ENCODE measurements around the gene MINDY3. TPM values are rescaled to one million over a fixed set of nuclear protein-coding genes. Genes with fewer than 3 reads are reported as not detected.

Gene MINDY3
- total RNA-seq, 1 experiment from 2014 or later: 18.7 TPM

DNA sequence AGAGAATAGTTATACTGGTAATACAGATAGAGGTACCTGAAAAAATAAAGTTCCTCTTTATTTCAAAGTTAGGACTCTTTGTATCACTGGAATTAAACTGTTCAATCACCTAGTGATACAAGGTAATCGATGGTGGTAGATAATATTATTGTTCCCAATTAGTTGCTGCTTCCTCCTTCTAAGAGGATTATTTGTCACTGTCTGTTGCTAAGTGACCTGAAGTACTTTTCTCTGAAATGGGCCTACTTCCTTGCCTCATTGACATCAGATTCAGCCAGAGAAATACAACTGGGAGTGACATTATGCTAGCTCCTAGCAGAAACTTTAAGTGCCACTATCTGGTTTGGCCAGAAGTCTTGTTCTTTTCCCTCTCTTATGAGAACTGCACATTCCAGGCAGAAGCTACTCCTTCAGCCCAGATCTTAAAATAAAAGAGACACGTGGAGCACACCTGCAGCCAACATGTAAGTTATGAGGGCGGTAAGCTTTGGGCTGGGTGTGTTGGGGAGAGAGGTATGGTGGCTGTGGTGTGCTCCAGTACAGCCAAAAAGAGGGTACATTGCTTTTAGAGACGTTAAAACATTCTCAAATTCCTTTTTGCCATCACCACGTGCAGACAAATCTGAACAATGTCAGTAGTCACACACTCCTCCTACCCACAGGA is 54.8 kb downstream of the MINDY3 start:
- DNase-seq (ENCODE audit: low spot score): no peak

DNA sequence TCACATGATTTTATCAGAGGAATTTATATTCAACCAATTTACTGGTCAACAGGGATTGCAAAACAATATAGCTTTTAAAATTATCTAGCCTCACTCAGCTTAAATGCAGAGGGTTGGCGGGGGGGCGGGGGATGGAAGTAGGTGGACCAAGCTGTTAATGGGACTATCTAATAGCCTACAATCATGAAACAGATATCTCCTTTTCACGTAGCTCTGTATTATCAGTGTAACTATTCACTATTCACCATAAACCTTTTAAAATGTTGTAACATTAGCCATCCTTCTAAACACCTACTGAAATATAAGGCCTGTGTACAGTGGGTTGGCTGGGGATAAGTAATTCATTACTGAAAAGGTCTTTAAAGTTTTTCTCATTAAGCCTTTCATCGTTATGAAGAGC is 56.2 kb downstream of the MINDY3 start:
- no peak for DNase-seq (ENCODE audit: low spot score)

DNA sequence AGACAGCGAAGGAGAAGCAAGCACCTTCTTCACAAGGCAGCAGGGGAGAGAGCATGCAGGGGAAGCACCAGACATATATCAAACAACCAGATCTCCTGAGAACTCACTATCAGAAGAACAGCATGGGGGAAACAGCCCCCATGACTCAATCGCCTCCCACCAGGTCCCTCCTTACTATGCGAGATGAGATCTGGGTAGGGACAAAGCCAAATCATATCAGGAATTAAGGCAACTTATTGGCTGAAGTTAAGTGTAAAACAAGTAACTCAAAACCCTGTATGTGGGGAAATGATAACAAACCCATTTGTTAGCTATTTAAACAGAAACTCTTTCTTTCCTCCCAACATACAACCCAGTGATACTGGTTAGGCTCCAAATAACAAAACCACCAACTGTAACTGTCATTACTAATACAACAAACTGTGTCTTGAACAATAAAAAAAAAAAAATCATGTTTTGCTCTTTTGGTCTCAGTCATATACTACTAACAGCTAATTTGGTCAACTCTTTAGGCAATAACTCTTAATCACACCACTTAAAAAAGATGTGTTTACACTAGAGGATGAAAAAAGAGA is 57.8 kb downstream of the MINDY3 start:
- peak; percentile 12 for DNase-seq (ENCODE audit: low spot score)

DNA sequence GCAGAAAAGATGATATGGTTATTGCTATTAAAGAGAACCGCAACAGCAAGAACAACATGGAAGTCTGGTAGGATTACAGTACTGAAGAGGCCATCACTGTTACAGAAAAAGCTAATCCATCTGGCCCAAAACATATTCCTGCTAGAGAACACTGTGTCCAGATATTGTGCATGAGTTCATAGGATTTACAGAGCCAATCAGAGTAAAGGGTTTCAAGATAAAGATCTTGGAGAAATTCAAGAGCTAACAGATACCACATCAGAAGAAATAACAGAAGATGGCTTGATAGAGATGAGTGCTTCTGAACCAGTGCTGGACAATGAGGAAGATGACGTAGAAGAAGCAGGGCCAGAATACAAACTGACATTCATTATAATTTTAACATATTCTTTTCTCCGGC is 58.7 kb downstream of the MINDY3 start:
- DNase-seq (ENCODE audit: low spot score): no peak

DNA sequence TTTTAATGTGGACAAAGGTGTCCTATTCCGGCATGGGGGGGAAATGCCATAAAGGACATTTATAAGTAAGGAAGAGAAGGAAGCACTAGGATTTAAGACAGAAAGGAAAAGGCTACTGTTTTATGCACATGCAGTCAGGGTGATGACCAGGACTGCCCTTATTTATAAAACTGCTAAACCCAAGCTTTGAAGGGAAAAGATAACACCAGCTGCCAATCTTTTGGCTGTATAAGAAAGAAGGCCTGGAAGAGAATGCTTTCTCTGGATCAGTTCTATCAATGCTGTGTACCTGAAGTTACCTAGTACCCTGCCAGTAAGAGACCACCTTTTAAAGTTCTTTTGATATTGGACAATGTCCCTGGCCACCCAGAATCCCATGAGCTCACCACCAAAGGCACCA is 59.2 kb downstream of the MINDY3 start:
- no peak for DNase-seq (ENCODE audit: low spot score)

DNA sequence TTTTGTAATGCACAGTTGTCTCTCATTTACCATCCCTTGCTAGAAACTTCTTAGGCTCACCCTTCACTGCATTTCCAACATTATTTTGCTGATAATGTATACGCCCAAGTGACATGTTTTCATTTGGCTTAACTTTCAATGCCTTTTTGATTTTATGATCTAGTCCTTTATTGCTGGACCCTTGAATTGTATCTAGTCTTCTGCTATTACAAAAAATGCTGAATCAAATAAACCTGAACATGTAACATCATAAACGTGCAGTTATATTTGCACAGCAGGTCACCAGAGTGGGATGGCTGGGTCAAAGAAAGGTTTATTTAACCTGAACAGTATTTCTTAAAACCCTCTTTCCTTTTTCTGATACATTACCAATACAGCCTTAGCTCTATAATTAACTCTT is 63.0 kb downstream of the MINDY3 start:
- no peak for DNase-seq (ENCODE audit: low spot score)

DNA sequence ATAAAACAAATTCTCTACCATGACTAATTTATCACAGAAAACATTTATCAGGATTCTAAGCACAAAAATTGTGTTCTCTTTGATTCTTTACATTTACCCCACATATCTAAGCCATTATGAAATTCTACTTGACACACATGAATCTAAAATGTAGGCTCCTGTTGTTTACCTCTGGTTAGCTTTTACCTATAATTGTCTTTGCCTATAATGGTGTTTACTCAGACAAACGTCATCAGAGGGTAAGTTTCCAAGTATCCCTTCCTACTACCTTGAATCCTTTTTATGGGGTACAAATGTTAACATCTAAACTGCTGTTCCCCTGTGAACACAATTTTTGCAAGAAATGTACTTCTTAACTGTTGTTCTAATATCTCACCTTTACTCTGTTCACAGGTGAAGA is 63.5 kb downstream of the MINDY3 start:
- no peak for DNase-seq (ENCODE audit: low spot score)

DNA sequence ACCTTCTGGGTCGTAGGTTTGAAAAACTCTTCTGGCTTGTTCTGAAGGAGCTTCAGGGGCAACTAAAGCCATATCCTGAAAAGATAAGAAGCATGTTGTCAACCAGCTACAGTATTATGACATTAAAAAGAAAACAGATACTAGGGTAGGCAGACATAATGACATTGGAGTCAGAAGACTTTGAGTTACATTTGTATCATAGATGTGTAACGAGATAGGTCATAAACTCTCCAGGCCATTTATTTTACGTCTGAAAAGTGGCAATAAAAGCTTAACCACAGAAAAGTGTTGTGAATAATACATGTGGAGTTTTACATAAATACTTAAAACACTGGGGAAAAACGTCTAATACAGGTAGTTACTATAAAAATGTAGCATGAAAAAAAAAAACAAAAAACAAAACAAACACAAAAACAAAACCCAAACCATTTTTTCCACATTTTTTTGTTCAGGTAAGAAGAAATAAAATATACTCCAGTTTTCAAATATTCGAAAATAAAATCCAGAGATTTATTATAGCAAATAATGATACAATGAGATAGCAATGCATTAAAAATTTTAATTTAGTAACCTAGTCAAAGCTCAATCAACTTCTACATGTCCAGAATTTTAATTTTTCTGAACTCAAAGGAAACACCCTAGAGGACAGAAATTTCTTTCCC is 64.1 kb downstream of the MINDY3 start:
- DNase-seq (ENCODE audit: low spot score): no peak

DNA sequence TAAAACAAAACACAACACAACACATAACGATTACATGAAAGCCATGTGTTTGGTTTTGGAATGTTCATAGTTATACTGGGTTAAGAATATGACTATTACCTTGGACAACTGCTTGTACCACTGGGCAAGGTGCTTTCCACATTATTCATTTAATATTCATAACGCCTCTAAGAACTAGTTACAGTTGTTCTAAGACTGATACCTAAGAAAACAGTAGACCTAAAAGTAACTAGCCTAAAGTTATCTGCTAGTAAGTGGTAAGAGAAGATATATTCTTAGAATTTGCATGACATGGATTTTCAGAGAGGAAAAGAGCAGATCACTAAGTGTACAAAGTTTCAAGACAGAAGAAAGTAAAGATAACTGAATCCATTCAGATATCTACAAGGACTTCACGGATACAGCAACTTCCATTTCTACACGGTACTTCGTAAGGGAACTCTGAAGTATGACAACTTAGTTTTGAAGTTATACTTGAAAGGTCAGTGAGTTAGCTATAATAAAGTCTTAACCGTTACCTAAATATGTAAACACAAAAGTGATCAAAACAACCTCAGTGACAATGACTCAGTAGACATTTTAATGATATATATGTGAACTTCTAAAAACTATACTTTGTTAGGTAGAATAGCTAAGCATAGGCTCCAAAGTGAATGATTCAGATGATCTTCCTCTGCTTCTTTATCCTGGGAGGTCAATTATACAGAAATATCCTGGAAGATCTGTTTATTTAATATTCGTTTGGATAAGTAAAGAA is 65.1 kb downstream of the MINDY3 start:
- no peak for DNase-seq (ENCODE audit: low spot score)

DNA sequence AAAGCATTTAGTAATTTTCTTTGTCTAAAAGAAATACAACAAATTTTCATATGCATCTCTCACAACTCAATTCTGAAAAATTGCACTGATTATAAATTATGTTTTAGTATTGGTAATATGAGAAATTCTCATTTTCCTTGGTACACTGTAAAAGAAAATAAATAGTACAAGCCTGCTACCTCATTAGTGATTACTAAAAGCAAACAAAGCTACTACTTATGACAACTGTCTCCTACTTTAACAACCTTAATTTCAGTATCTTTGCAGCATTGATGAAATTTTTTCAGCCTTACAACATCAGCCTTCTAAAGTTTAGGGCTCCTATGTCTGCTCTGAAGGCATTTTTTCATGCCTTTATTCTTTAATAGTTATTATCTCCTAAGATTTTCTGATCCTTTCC is 65.7 kb downstream of the MINDY3 start:
- no peak for DNase-seq (ENCODE audit: low spot score)

DNA sequence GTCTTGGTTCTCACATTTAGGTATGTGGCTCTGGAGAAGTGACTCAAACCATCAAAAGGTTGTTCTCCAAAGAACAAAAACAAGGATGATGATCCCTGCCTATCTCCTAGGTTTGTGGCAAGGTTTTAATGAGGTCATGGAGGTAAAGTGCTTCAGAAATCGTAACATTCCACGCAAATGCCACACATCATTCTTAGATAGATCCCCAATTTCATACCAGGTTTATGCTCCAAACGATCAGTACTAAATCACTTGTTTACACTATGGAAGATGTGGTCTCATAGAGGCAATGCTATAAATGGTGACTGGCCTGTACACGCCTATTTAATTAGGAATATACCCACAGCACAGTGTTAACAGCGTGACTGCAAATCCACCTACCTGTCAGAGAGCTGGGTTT is 66.6 kb downstream of the MINDY3 start:
- DNase-seq (ENCODE audit: low spot score): no peak

DNA sequence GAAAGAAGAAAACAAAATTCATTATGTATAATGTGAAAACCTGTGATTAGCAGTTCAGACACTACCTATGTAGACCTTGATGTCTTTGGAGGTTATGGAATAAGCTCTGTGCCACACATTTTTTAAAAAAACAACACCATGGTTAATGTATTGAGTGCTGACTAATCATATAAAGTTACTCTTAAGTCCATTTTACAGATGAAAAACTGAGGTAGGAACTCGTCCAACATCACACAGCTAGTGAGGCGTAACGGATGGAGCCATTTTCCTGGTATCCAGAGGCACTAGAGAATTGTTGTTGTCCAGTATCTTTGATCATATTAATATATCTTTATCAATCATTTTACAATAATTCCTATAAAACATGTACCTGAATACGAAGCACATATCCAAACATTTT is 67.5 kb downstream of the MINDY3 start:
- DNase-seq (ENCODE audit: low spot score): no peak

DNA sequence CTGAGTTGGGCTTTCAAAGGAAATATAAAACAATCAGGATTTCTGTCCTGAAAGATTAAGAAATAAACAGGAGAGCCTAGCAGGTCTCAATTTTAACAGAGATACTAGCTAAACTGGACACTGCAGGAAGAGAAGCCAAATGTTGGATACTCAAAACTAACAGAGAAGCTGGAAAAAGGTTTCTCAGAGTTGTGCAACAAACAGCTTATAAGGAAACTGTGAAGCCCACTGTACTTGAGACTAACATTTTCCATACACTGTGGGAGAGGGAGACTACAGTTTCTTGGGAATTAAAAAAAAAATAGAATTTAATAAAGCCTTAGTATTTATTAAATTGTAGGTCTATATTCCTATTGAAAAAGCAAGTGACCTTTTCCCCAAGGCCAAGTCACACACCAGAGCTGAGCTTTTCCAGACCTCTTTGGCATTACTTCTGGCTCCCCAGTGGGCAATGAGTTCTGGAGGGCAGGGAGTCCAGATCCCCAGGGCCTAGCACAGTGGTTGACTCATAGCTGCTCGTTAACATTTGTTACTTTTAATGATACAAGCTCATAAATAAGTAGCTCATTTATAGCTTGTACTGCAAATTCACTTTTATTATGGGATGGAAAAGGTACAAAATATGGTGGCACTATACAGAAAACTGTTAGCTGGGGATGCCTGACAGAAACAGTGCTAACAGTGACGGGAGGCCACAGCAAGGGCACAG is 68.3 kb downstream of the MINDY3 start:
- DNase-seq (ENCODE audit: low spot score): no peak

DNA sequence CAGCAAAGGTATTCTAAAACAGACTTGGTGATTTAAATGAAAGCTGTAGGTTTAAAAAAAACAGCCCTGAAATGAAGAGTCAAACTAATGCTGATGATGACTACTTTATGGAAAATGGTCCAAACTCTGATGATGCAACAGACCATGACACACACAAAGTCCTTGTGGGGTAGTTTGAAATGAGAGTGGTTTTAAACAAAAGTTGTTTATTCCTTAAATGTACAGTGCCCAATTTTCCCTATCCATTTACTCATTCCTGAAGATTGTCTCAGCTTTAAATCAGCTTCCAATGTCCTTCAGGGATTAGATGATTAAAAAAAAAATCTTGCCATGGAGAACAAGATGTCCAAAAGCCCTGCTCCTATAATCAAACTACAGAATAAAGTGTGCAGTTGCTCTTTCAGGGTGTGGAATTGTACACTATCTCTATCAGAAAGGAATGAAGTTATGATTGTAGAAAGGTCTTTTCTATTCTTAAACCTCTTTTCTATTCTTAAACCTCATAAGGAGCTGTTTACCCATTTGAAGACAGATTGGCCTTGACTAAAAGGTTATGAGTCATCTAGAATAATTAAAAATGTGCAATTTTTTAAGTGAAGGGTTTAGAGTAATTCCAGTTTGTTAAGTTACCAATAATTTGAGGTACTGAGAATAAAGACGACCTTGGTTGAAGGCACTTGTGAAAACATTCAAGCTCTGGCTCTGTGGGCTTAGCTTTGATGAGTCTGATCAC is 70.3 kb downstream of the MINDY3 start:
- peak; percentile 52 for DNase-seq (ENCODE audit: low spot score)

DNA sequence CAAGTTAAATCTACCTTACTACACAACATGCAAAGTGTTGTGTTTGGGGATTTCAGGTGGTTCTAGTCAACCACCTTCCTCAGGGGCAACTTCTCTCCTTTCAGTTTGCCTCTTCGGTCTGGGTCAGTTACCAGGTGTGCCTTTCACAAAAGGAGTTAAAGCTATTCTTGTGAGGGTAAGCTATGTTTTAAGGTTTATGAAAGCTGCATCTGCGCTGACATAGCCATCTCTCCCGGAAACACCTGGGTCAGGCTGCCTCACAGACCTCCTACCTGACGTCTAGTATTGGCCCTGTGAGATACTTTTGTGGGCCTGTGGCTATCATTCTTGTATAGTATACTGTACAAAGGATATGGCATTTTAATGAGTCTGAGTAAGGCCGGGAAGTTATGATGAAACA is 72.9 kb downstream of the MINDY3 start:
- no peak for DNase-seq (ENCODE audit: low spot score)

DNA sequence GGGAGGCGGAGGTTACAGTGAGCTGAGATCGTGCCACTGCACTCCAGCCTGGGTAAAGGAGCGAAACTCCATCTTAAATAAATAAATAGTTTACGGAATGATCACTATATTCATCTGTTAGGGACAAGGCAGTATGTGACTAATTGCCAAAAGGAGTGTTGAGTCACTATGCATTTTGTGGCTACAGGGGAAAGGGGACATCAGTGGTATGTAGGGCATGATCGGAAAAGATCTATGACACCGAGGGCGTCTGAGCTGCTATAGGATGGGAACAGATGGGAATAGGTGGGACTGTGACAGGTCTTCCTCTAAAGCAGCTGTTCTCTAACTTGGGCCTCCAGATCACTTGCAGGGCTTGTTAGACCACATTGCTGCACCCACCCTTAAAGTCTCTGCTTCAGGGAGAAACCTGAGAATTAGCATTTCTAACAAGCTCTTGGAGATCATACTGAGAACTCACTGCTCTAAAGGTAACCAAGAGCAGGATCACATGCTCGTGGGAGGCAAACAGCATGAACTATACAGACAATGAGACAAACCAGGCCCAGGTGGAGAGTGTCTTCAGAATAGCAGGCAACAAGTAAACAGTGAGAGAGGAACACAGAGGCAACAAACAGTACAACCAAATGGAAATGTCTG is 75.5 kb downstream of the MINDY3 start:
- no peak for DNase-seq (ENCODE audit: low spot score)

DNA sequence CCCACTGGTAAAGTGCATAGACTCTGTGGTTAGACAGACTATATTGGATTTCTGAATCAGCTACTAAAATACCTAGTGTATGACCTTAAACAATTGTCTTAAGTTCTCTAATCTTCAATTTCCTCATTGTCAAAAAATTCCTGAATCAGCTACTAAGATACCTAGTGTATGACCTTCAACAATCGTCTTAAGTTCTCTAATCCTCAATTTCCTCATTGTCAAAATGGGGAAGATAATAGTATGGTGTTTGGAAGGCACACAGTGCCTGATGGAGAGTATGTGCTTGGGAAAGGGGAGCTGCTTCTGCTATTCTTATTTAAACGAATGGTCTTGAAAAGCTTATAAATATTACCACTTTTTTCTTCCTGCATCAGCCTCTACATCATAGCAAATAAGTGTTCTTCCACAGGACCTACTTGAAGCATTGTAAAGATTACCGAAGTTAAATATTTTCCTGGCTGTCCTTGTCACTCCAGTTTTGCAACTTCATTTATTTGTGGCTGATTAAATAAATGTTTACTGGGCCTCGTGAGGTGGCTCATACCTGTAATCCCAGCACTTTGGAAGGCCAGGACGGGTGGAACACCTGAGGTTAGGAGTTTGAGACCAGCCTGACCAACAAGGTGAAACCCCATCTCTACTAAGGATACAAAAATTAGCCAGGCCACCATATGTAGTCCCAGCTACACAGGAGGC is 76.2 kb downstream of the MINDY3 start:
- DNase-seq (ENCODE audit: low spot score): no peak

DNA sequence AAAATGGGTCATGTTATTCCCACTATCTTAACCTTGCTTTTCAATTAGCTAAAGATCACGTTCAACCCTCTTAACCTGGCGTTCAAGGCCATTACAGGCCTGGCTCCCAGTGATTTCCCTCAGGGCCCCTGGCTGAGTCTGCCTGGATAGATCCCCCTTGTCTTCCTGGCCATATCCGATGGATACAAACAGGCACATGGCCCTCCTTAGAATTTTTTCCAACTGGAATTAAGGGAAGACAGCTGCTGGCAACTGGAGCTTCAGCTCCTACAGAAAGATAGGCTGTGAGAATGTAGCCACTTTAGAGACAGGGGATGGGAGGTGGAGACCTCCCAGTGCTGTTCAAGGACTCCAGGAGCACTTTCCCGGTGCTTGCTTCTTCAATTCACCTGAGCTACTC is 77.5 kb downstream of the MINDY3 start:
- DNase-seq (ENCODE audit: low spot score): no peak

DNA sequence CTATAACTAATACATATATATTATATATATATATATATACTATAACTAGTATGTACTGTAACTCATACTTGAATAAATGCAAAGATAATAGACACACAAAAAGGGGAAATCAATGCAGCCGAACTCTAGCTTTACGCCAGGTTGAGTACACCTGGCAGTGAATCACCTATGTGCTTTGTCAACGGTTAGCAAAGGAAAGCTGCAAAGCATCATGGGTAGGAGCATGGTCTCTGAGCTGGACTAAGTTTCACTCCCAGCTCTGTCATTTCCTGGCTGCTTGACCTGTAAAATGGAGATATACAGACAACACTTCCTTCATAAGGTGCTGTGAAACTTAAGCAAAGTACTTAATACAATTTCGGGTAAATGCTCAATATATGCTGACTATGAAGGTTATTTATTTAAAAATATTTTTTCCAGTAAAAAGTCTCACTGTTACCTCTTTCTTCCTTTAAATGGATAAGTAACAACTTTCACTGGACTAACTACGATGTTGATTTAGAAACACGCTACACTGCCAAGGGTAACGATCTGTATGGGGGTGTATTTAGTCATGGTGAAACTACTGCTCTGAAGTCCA is 78.8 kb downstream of the MINDY3 start:
- no peak for DNase-seq (ENCODE audit: low spot score)

All from H4 (cell line).